ENCODE measurements around the gene INO80B. TPM values are rescaled to one million over a fixed set of nuclear protein-coding genes. Genes with fewer than 3 reads are reported as not detected.

The INO80B gene
- polyA plus RNA-seq, 1 donor from 2014 or later, result 35.2 TPM

GRCh38 chr2:74423231-74424095, 31.4 kb upstream of the INO80B start:
- no peaks in the 10 kb centered on the region for H3K79me2 ChIP-seq (replicated peaks; ENCODE audit: insufficient read depth, low read length)
- no peaks in the 10 kb centered on the region for H3K9me2 ChIP-seq (ENCODE audit: insufficient read depth, low read length)
- H3K9ac ChIP-seq (ENCODE audit: low read length), result no peak overlapping the region
- no peaks in the 10 kb centered on the region for H3F3A ChIP-seq (ENCODE audit: insufficient read depth, low read length, poor library complexity, severe bottlenecking)
- no peaks in the 10 kb centered on the region for H4K20me1 ChIP-seq (ENCODE audit: insufficient read depth)
- no peak overlapping the region for H3K27ac ChIP-seq (ENCODE audit: low read length)
- H3K36me3 ChIP-seq (ENCODE audit: insufficient read depth, low read length), result no peaks in the 10 kb centered on the region
- no peak overlapping the region for H3K4me2 ChIP-seq (ENCODE audit: low read length)
- H2AFZ ChIP-seq (ENCODE audit: low read depth, low read length), result no peak overlapping the region
- no peaks in the 10 kb centered on the region for H3K27me3 ChIP-seq (ENCODE audit: insufficient read depth, low read depth, low read length)
- no peak for TF ChIP-seq SMC3 (conservative IDR thresholded peaks at IDR 0.05; ENCODE audit: poor library complexity)
- no peak for TF ChIP-seq RAD21 (conservative IDR thresholded peaks at IDR 0.05)
- no peak for TF ChIP-seq EP300 (conservative IDR thresholded peaks at IDR 0.05; ENCODE audit: poor library complexity, severe bottlenecking)
- TF ChIP-seq MXI1 (conservative IDR thresholded peaks at IDR 0.05; ENCODE audit: poor library complexity, severe bottlenecking), result no peak
- TF ChIP-seq POLR2AphosphoS5 (IDR thresholded peaks at IDR 0.05), result no peak
- TF ChIP-seq CTCF (IDR thresholded peaks at IDR 0.05; ENCODE audit: poor library complexity, severe bottlenecking), result no peak
- no peak for TF ChIP-seq TAF1 (IDR thresholded peaks at IDR 0.05; ENCODE audit: low read depth)
- TF ChIP-seq EZH2 (IDR thresholded peaks at IDR 0.05; ENCODE audit: borderline replicate concordance, insufficient read depth, low read length, poor library complexity, severe bottlenecking), result no peak
- H3K4me3 ChIP-seq (ENCODE audit: low read length), result no peak overlapping the region
- no peaks in the 10 kb centered on the region for H3K9me3 ChIP-seq (ENCODE audit: low read length)

GRCh38 chr2:74424139-74424992, 30.5 kb upstream of the INO80B start:
- no peak overlapping the region for H3K4me3 ChIP-seq (ENCODE audit: low read length)
- H3F3A ChIP-seq (ENCODE audit: insufficient read depth, low read length, poor library complexity, severe bottlenecking), result no peaks in the 10 kb centered on the region
- no peaks in the 10 kb centered on the region for H3K27me3 ChIP-seq (ENCODE audit: insufficient read depth, low read depth, low read length)
- H2AFZ ChIP-seq (ENCODE audit: low read depth, low read length), result no peak overlapping the region
- no peaks in the 10 kb centered on the region for H3K9me2 ChIP-seq (ENCODE audit: insufficient read depth, low read length)
- no peaks in the 10 kb centered on the region for H3K9me3 ChIP-seq (ENCODE audit: low read length)
- H3K27ac ChIP-seq (ENCODE audit: low read length), result no peak overlapping the region
- no peak for TF ChIP-seq RAD21 (conservative IDR thresholded peaks at IDR 0.05)
- no peak for TF ChIP-seq CTCF (IDR thresholded peaks at IDR 0.05; ENCODE audit: poor library complexity, severe bottlenecking)
- TF ChIP-seq MXI1 (conservative IDR thresholded peaks at IDR 0.05; ENCODE audit: poor library complexity, severe bottlenecking), result no peak
- no peak for TF ChIP-seq REST (IDR thresholded peaks at IDR 0.05; ENCODE audit: borderline replicate concordance)
- TF ChIP-seq EZH2 (IDR thresholded peaks at IDR 0.05; ENCODE audit: borderline replicate concordance, insufficient read depth, low read length, poor library complexity, severe bottlenecking), result no peak
- no peak for TF ChIP-seq SMC3 (conservative IDR thresholded peaks at IDR 0.05; ENCODE audit: poor library complexity)
- TF ChIP-seq EP300 (conservative IDR thresholded peaks at IDR 0.05; ENCODE audit: poor library complexity, severe bottlenecking), result no peak
- no peak for TF ChIP-seq TAF1 (IDR thresholded peaks at IDR 0.05; ENCODE audit: low read depth)
- TF ChIP-seq POLR2AphosphoS5 (IDR thresholded peaks at IDR 0.05), result no peak
- H3K4me2 ChIP-seq (ENCODE audit: low read length), result no peak overlapping the region
- no peaks in the 10 kb centered on the region for H3K79me2 ChIP-seq (replicated peaks; ENCODE audit: insufficient read depth, low read length)
- H4K20me1 ChIP-seq (ENCODE audit: insufficient read depth), result no peaks in the 10 kb centered on the region
- H3K36me3 ChIP-seq (ENCODE audit: insufficient read depth, low read length), result no peaks in the 10 kb centered on the region
- no peak overlapping the region for H3K9ac ChIP-seq (ENCODE audit: low read length)

All from neural cell (in vitro differentiated cells).